GM12878 (cell line): Measurements from ENCODE around the gene PFN3. TPM values are rescaled to one million over a fixed set of nuclear protein-coding genes. Genes with fewer than 3 reads are reported as not detected.

Experiments
- ATF2 ChIP-seq: IDR thresholded peaks from 2 replicates; pipeline ENCODE4 v1.6.1; 2012; ENCODE audit warnings: low read length, inconsistent platforms
- BCL11A ChIP-seq: IDR thresholded peaks from 2 replicates; pipeline ENCODE4 v1.6.1; 2011; ENCODE audit warnings: low read depth, low read length
- CEBPB ChIP-seq, 2 experiments: fragments of 150-350 bp in 1 of 2; IDR thresholded peaks; 2 replicates each; pipeline ENCODE4 v1.6.1; 2012 to 2014; ENCODE audit warnings: low read depth in 2 of 2, low read length in 2 of 2, borderline replicate concordance in 1 of 2, inconsistent platforms in 1 of 2
- DPF2 ChIP-seq: fragments of 450-650 bp; IDR thresholded peaks from 2 replicates; pipeline ENCODE4 v1.6.1; 2017; ENCODE audit warnings: mild to moderate bottlenecking
- E2F4 ChIP-seq: IDR thresholded peaks from 2 replicates; pipeline ENCODE4 v1.6.1; 2012; ENCODE audit warnings: low read depth, low read length, improper control_type of control experiment
- E4F1 ChIP-seq: fragments of 450-650 bp; IDR thresholded peaks from 2 replicates; pipeline ENCODE4 v1.6.1; 2018; ENCODE audit warnings: borderline replicate concordance, mild to moderate bottlenecking; ENCODE audit not compliant: partially characterized antibody
- EZH2 ChIP-seq: IDR thresholded peaks from 2 replicates; pipeline ENCODE4 v1.6.1; 2012; ENCODE audit warnings: low read depth, mild to moderate bottlenecking, control low read depth, inconsistent platforms, low read length, borderline replicate concordance; ENCODE audit not compliant: control insufficient read depth
- FOXM1 ChIP-seq: IDR thresholded peaks from 2 replicates; pipeline ENCODE4 v1.6.1; 2012; ENCODE audit warnings: low read depth, mild to moderate bottlenecking, inconsistent platforms, low read length, moderate library complexity
- GABPA ChIP-seq: IDR thresholded peaks from 2 replicates; pipeline ENCODE4 v1.6.1; 2014; ENCODE audit warnings: antibody characterized with exemption, low read depth, mild to moderate bottlenecking, inconsistent platforms
- HCFC1 ChIP-seq: fragments of 150-350 bp; IDR thresholded peaks from 2 replicates; pipeline ENCODE4 v1.6.1; 2014; ENCODE audit warnings: low read length
- HDAC2 ChIP-seq: fragments of 200-600 bp; sonication (generic); IDR thresholded peaks from 2 replicates; pipeline ENCODE4 v1.6.1; 2017
- KDM1A ChIP-seq: fragments of 200-600 bp; sonication (generic); IDR thresholded peaks from 2 replicates; pipeline ENCODE4 v1.6.1; 2016; ENCODE audit warnings: borderline replicate concordance
- KLF5 ChIP-seq: fragments of 450-650 bp; IDR thresholded peaks from 2 replicates; pipeline ENCODE4 v1.6.1; 2014; ENCODE audit warnings: mild to moderate bottlenecking; ENCODE audit not compliant: partially characterized antibody
- MAX ChIP-seq: IDR thresholded peaks from 2 replicates; pipeline ENCODE4 v1.6.1; 2012; ENCODE audit warnings: low read depth, low read length, improper control_type of control experiment
- MYC ChIP-seq: IDR thresholded peaks from 2 replicates; pipeline ENCODE4 v1.6.1; 2011; ENCODE audit warnings: mild to moderate bottlenecking, low read length, moderate library complexity, inconsistent platforms; ENCODE audit not compliant: insufficient read depth, insufficient replicate concordance, insufficient read length, severe bottlenecking
- PAX5 ChIP-seq: IDR thresholded peaks from 2 replicates; pipeline ENCODE4 v1.6.1; 2011; ENCODE audit warnings: low read depth, low read length, borderline replicate concordance
- POLR2A ChIP-seq: IDR thresholded peaks from 2 replicates; pipeline ENCODE4 v1.6.1; 2011; ENCODE audit warnings: low read depth, mild to moderate bottlenecking, low read length
- POLR2AphosphoS5 ChIP-seq: IDR thresholded peaks from 2 replicates; pipeline ENCODE4 v1.6.1; 2011; ENCODE audit warnings: mild to moderate bottlenecking, low read length, inconsistent platforms
- SMARCA5 ChIP-seq: fragments of 450-650 bp; IDR thresholded peaks from 2 replicates; pipeline ENCODE4 v1.6.1; 2017; ENCODE audit warnings: mild to moderate bottlenecking
- SPI1 ChIP-seq: IDR thresholded peaks from 2 replicates; pipeline ENCODE4 v1.6.1; 2011; ENCODE audit warnings: low read depth, mild to moderate bottlenecking, low read length, moderate library complexity, borderline replicate concordance; ENCODE audit not compliant: insufficient read depth
- SRF ChIP-seq, 2 experiments: IDR thresholded peaks; 2 replicates each; pipeline ENCODE4 v1.6.1; 2011; ENCODE audit warnings: low read depth in 2 of 2, low read length in 2 of 2, mild to moderate bottlenecking in 1 of 2, moderate library complexity in 1 of 2
- STAT1 ChIP-seq: fragments of 450-650 bp; conservative IDR thresholded peaks from 2 replicates; pipeline ENCODE4 v1.6.1; 2014; ENCODE audit warnings: antibody characterized with exemption, mild to moderate bottlenecking
- SUZ12 ChIP-seq: fragments of 200-600 bp; sonication (generic); IDR thresholded peaks from one replicate; pipeline ENCODE4 v1.6.1; 2018; ENCODE audit warnings: antibody characterized with exemption, mild to moderate bottlenecking; ENCODE audit not compliant: unreplicated experiment
- YBX1 ChIP-seq: fragments of 450-650 bp; IDR thresholded peaks from 2 replicates; pipeline ENCODE4 v1.6.1; 2016; ENCODE audit warnings: antibody characterized with exemption
- ZNF24 ChIP-seq: fragments of 450-650 bp; IDR thresholded peaks from 2 replicates; pipeline ENCODE4 v1.6.1; 2017; ENCODE audit warnings: antibody characterized with exemption, mild to moderate bottlenecking
- ZNF384 ChIP-seq: IDR thresholded peaks from 2 replicates; pipeline ENCODE4 v1.6.1; 2012; ENCODE audit warnings: low read depth, mild to moderate bottlenecking, low read length, improper control_type of control experiment, borderline replicate concordance
- polyA plus RNA-seq, 11 experiments: library from polyadenylated mRNA; depleted of rRNA in 4 of 11; unstranded in 6 of 11; stranded (reverse) in 5 of 11; fragments of >200 nt; fragmentation: Nextera tagmentation in 4 of 11; fragmentation: Illumina TruSeq in 1 of 11; extraction: Ambion mirVana in 4 of 11; extraction: Trizol in 1 of 11; gene quantifications; 1 replicate in 1 of 11; 2 replicates in 10 of 11; pipeline versions ENCODE4 v1.2.1 to v1.2.3, GENCODE V29; 2011 to 2016; ENCODE audit warnings: inconsistent platforms in 2 of 11, missing spikeins in 2 of 11, low read depth in 1 of 11
- total RNA-seq, 4 experiments: library from RNA; depleted of rRNA in 3 of 4; stranded (reverse); fragments of >200 nt in 3 of 4; fragmentation: Illumina TruSeq in 1 of 4; extraction: Trizol in 1 of 4; gene quantifications; 2 replicates each; pipeline versions ENCODE4 v1.2.1 to v1.2.3, GENCODE V29; 2013 to 2021

PFN3 gene
- total and polyA plus RNA-seq, 10 of the 15 experiments (the other 5 are each of a cell fraction or from before 2014, with no cell fraction given) = not detected

DNA sequence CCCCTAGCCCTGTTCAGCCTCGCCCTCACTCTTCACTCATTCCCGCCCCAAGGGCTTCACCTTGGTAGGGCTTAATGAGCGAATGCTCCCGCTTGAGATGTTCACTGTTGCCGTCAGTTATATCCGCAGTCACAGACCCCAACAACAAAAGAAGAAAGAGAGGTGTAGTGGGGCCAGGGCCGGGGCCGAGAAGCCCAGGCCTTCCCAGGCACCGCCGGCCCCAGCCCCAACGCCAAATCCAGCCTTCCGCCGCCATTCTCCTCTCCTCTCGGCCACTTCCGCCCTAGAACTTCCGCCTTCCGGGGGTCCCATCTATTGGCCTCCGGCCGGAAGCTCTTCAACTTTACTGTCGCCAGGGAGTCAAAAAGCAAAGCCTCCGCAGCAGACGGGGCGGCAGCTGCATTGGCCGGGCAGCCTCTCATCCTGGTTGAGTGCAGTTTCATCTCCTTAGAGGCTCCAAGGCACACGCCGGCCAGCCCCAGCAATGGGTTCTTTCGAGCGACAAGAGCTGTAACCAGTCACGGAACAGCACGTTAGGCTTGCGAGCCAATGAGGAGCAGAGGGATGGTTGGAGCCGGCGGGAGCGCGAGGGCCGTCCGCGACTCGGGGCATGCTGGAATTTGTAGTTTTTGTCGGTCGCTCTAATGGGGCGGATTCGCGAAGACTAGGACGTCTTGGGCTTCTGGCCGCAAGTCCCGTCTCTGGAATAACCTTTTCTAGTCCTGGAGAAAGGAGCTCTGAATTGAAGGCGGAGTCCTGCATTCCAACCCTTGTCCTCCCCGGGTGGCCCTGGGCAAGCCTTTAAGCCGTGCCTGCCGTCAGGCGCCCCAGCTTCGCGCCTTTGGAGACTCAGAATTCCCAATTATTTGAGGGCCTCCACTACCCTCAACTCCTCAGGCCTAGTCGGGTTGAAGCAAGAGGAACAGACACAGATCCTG lies 48.8 kb downstream of the PFN3 start, which contains the start of gene LMAN2 (continued):
- TF ChIP-seq EZH2 (no peak), E2F4 (peak; percentile 50; the same call in 1 of the 2 replicates), POLR2AphosphoS5 (peak; percentile 87), CEBPB (IDR thresholded peaks at IDR 0.05; ENCODE audit: borderline replicate concordance in 1 of 2, low read depth in 2 of 2, low read length in 2 of 2) (no peak), DPF2 (peak; percentile 97), KDM1A (no peak), ZNF24 (0 out of 2 replicates have a peak, but pooled peaks have one; percentile 40), SUZ12 (no peak), YBX1 (no peak), KLF5 (peak; percentile 84), PAX5 (0 out of 2 replicates have a peak, but pooled peaks have one; percentile 4), SMARCA5 (peak; percentile 52), BCL11A (no peak), ZNF384 (0 out of 2 replicates have a peak, but pooled peaks have one; percentile 25), HCFC1 (peak; percentile 90), GABPA (peak; percentile 99), E4F1 (peak; percentile 96), ATF2 (no peak), MYC (peak; percentile 58), SPI1 (peak; percentile 61; the same call in 1 of the 2 replicates), MAX (peak; percentile 24; the same call in 1 of the 2 replicates), SRF (IDR thresholded peaks at IDR 0.05; ENCODE audit: low read depth in 2 of 2, low read length in 2 of 2) (peak; percentile 54 to 85; a peak in 3 of 4 replicates), HDAC2 (peak; percentile 99), FOXM1 (no peak; the same call in 1 of the 2 replicates), STAT1 (0 out of 2 replicates have a peak, but pooled peaks have one; percentile 78), POLR2A (peak; percentile 88)
